ENCODE measurements around the gene EPB41L4A. TPM values are rescaled to one million over a fixed set of nuclear protein-coding genes. Genes with fewer than 3 reads are reported as not detected.
"Not testable (repeated sequence)": the region's sequence is repeated elsewhere in the genome, so short reads cannot be mapped to it uniquely, and the experiment has no call there.

Gene EPB41L4A
- total RNA-seq, 1 donor from 2014 or later: 27.2 TPM

- Mint-ChIP-seq H3K27ac (no peak overlapping the region), H3K9me3 (no peaks in the 10 kb centered on the region), H3K27me3 (no peaks in the 10 kb centered on the region), H3K4me1 (ENCODE audit: unreplicated experiment) (peaks cover 23% of the 10 kb centered on the region), H3K4me3 (no peak overlapping the region), H3K36me3 (no peaks in the 10 kb centered on the region)
- no peak for DNase-seq (ENCODE audit: extremely low spot score, unreplicated experiment)
- TF ChIP-seq CTCF (conservative IDR thresholded peaks at IDR 0.05): no peak
Measured at GRCh38 chr5:112219000-112219399, 200.1 kb downstream of the EPB41L4A start.

GRCh38 chr5:112217843-112218579 lies 201.1 kb downstream of the EPB41L4A start:
- H3K4me3 Mint-ChIP-seq: no peak overlapping the region
- TF ChIP-seq CTCF (conservative IDR thresholded peaks at IDR 0.05): no peak
- H3K36me3 Mint-ChIP-seq: no peaks in the 10 kb centered on the region
- no peak for DNase-seq (ENCODE audit: extremely low spot score, unreplicated experiment)
- peak overlapping the region; percentile 46 for H3K27ac Mint-ChIP-seq
- no peaks in the 10 kb centered on the region for H3K27me3 Mint-ChIP-seq
- H3K9me3 Mint-ChIP-seq: no peaks in the 10 kb centered on the region
- H3K4me1 Mint-ChIP-seq (ENCODE audit: unreplicated experiment): peaks cover 23% of the 10 kb centered on the region

GRCh38 chr5:112216140-112216539 lies 202.9 kb downstream of the EPB41L4A start:
- Mint-ChIP-seq H3K27ac (no peak overlapping the region), H3K4me1 (ENCODE audit: unreplicated experiment) (peaks cover 10% of the 10 kb centered on the region), H3K9me3 (no peaks in the 10 kb centered on the region), H3K4me3 (no peak overlapping the region), H3K27me3 (no peaks in the 10 kb centered on the region), H3K36me3 (no peaks in the 10 kb centered on the region)
- TF ChIP-seq CTCF (conservative IDR thresholded peaks at IDR 0.05): no peak
- DNase-seq (ENCODE audit: extremely low spot score, unreplicated experiment): no peak

- Mint-ChIP-seq H3K27me3 (no peaks in the 10 kb centered on the region), H3K36me3 (peaks cover 18% of the 10 kb centered on the region), H3K4me1 (ENCODE audit: unreplicated experiment) (peaks cover 21% of the 10 kb centered on the region), H3K27ac (no peak overlapping the region), H3K4me3 (no peak overlapping the region), H3K9me3 (peaks cover 4% of the 10 kb centered on the region)
- TF ChIP-seq CTCF (conservative IDR thresholded peaks at IDR 0.05): peak; percentile 81
- DNase-seq (ENCODE audit: extremely low spot score, unreplicated experiment): no peak
Measured at GRCh38 chr5:112210430-112211005, 208.6 kb downstream of the EPB41L4A start.

- H3K4me3 Mint-ChIP-seq: no peak overlapping the region
- DNase-seq (ENCODE audit: extremely low spot score, unreplicated experiment): no peak
- peaks cover 4% of the 10 kb centered on the region for H3K9me3 Mint-ChIP-seq
- H3K4me1 Mint-ChIP-seq (ENCODE audit: unreplicated experiment): peaks cover 34% of the 10 kb centered on the region
- H3K27me3 Mint-ChIP-seq: no peaks in the 10 kb centered on the region
- no peak overlapping the region for H3K27ac Mint-ChIP-seq
- H3K36me3 Mint-ChIP-seq: peaks cover 18% of the 10 kb centered on the region
- TF ChIP-seq CTCF (conservative IDR thresholded peaks at IDR 0.05): no peak
Measured at GRCh38 chr5:112208699-112209615, 210.1 kb downstream of the EPB41L4A start.

GRCh38 chr5:112208195-112208594 lies 210.9 kb downstream of the EPB41L4A start:
- H3K9me3 Mint-ChIP-seq; H3K4me3 Mint-ChIP-seq; DNase-seq (ENCODE audit: extremely low spot score, unreplicated experiment); H3K27ac Mint-ChIP-seq; H3K27me3 Mint-ChIP-seq: not testable (repeated sequence)
- H3K4me1 Mint-ChIP-seq (ENCODE audit: unreplicated experiment): peaks cover 34% of the 10 kb centered on the region
- H3K36me3 Mint-ChIP-seq: peaks cover 18% of the 10 kb centered on the region

Data from type B pancreatic cell (in vitro differentiated cells).